Endothelial cell of umbilical vein (primary cell): Measurements from ENCODE around the gene CFP. TPM values are rescaled to one million over a fixed set of nuclear protein-coding genes. Genes with fewer than 3 reads are reported as not detected.

ENCODE experiments used
- BruUV-seq: library from RNA; stranded (reverse); fragments of 400-500 nt; replicated peaks from 2 replicates; lab custom pipeline; 2021; lab: Mats Ljungman, UMichigan
- CTCF ChIA-PET: fragments of 300-600, 350-600 bp; sonication (Branson Sonifier 250); formaldehyde crosslinking; loops from one replicate; lab custom pipeline; 2021; ENCODE audit warnings: antibody characterized with exemption, inconsistent platforms; lab: Charles Lee
- POLR2A ChIA-PET: fragments of 300-600, 350-600 bp; sonication (Branson Sonifier 250); formaldehyde crosslinking; loops from one replicate; lab custom pipeline; 2021; ENCODE audit warnings: antibody characterized with exemption, inconsistent platforms; lab: Charles Lee
- DNase-seq: peaks from one replicate; pipeline ENCODE4 v3.0.0-alpha.2; 2011; ENCODE audit warnings: low read depth, low spot score
- FAIRE-seq: peaks from 2 replicates; lab custom pipeline; 2011; peaks lifted over from hg19 to GRCh38; lab: Jason Lieb, UNC
- H2AFZ ChIP-seq: 2 replicates; pipeline ENCODE4 v1.6.0; 2012; ENCODE audit warnings: low read depth, low read length, control low read depth, inconsistent platforms
- H3K27ac ChIP-seq: 2 replicates; pipeline ENCODE4 v1.5.1; 2011; ENCODE audit warnings: low read depth, mild to moderate bottlenecking, control low read depth, low read length, moderate library complexity; ENCODE audit not compliant: insufficient read depth
- H3K27me3 ChIP-seq, 2 experiments: 2 replicates each; pipeline versions ENCODE4 v1.6.0 to v1.6.1; 2011; ENCODE audit warnings: low read length in 2 of 2, mixed read lengths in 1 of 2; ENCODE audit not compliant: control insufficient read depth in 2 of 2, insufficient read depth in 2 of 2
- H3K36me3 ChIP-seq, 2 experiments: 2 replicates in 1 of 2; 3 replicates in 1 of 2; pipeline ENCODE4 v1.5.1; 2011; ENCODE audit warnings: low read length in 2 of 2, mild to moderate bottlenecking in 1 of 2, moderate library complexity in 1 of 2; ENCODE audit not compliant: control insufficient read depth in 2 of 2, insufficient read depth in 2 of 2; ENCODE audit errors: extremely low read depth in 1 of 2
- H3K4me1 ChIP-seq: 3 replicates; pipeline ENCODE4 v1.5.1; 2011; ENCODE audit warnings: mild to moderate bottlenecking, low read length; ENCODE audit not compliant: control insufficient read depth, insufficient read depth; ENCODE audit errors: extremely low read depth
- H3K4me2 ChIP-seq: 2 replicates; pipeline ENCODE4 v1.6.1; 2011; ENCODE audit warnings: low read length, control low read depth, mixed read lengths; ENCODE audit not compliant: insufficient read depth
- H3K4me3 ChIP-seq, 3 experiments: fragments of 200-600 bp in 1 of 3; sonication (generic), shearing (Covaris generic) in 1 of 3; replicated peaks in 1 of 3; 2 replicates each; pipeline ENCODE4 v1.5.1; 2011 to 2016; ENCODE audit warnings: control low read depth in 3 of 3, low read length in 3 of 3, mild to moderate bottlenecking in 2 of 3, inconsistent platforms in 1 of 3, low read depth in 1 of 3, moderate library complexity in 1 of 3; ENCODE audit not compliant: insufficient read depth in 1 of 3
- H3K79me2 ChIP-seq: 2 replicates; pipeline ENCODE4 v1.6.0; 2012; ENCODE audit warnings: low read length, inconsistent platforms; ENCODE audit not compliant: control insufficient read depth, insufficient read depth
- H3K9ac ChIP-seq: replicated peaks from 2 replicates; pipeline ENCODE3; 2011; ENCODE audit warnings: low read length, control low read depth; ENCODE audit not compliant: insufficient read depth; ENCODE audit errors: extremely low read depth
- H3K9me1 ChIP-seq: replicated peaks from 3 replicates; pipeline ENCODE4 v1.6.0; 2011; ENCODE audit warnings: mild to moderate bottlenecking, low read length; ENCODE audit not compliant: control insufficient read depth, insufficient read depth; ENCODE audit errors: extremely low read depth
- H3K9me3 ChIP-seq: replicated peaks from 2 replicates; pipeline ENCODE4 v1.5.1; 2012; ENCODE audit warnings: low read length, inconsistent platforms; ENCODE audit not compliant: control insufficient read depth, insufficient read depth
- H4K20me1 ChIP-seq: replicated peaks from 2 replicates; pipeline ENCODE3; 2011; ENCODE audit warnings: mild to moderate bottlenecking, low read length; ENCODE audit not compliant: control insufficient read depth, insufficient read depth; ENCODE audit errors: extremely low read depth
- CTCF ChIP-seq, 2 donors: IDR thresholded peaks; 1 replicate in 1 of 2; 2 replicates in 1 of 2; pipeline ENCODE4 v1.5.1; 2011; ENCODE audit warnings: low read length in 2 of 2, mild to moderate bottlenecking in 2 of 2, moderate library complexity in 2 of 2, control low read depth in 1 of 2, inconsistent platforms in 1 of 2, low read depth in 1 of 2; ENCODE audit not compliant: insufficient read depth in 1 of 2; ENCODE audit errors: extremely low read depth in 1 of 2
- EZH2 ChIP-seq: IDR thresholded peaks from 2 replicates; pipeline ENCODE4 v1.6.1; 2012; ENCODE audit warnings: borderline replicate concordance, low read depth, mild to moderate bottlenecking, moderate library complexity, low read length, inconsistent platforms; ENCODE audit not compliant: severe bottlenecking
- FOS ChIP-seq: IDR thresholded peaks from 2 replicates; pipeline ENCODE4 v1.6.1; 2011; ENCODE audit warnings: mild to moderate bottlenecking, low read length, moderate library complexity, borderline replicate concordance; ENCODE audit not compliant: insufficient read depth
- GATA2 ChIP-seq: IDR thresholded peaks from 2 replicates; pipeline ENCODE4 v1.7.0; 2011; ENCODE audit warnings: low read depth, mild to moderate bottlenecking, moderate library complexity, mixed read lengths, low read length; ENCODE audit not compliant: insufficient read length, insufficient read depth
- JUN ChIP-seq: IDR thresholded peaks from 2 replicates; pipeline ENCODE4 v1.6.1; 2011; ENCODE audit warnings: borderline replicate concordance, low read depth; ENCODE audit not compliant: insufficient read length, insufficient read depth
- MAX ChIP-seq: IDR thresholded peaks from 2 replicates; pipeline ENCODE4 v1.6.1; 2011; ENCODE audit not compliant: insufficient read depth, insufficient read length
- MYC ChIP-seq: IDR thresholded peaks from one replicate; pipeline ENCODE4 v1.6.1; 2011; ENCODE audit warnings: mild to moderate bottlenecking, low read depth, low read length
- POLR2A ChIP-seq: IDR thresholded peaks from 2 replicates; pipeline ENCODE4 v1.6.1; 2012; ENCODE audit warnings: low read depth, mild to moderate bottlenecking, control low read depth, low read length
- POLR2AphosphoS5 ChIP-seq: IDR thresholded peaks from 2 replicates; pipeline ENCODE4 v1.6.1; 2012; ENCODE audit warnings: low read depth, mild to moderate bottlenecking, control low read depth, low read length, moderate library complexity; ENCODE audit not compliant: insufficient read depth
- dilution Hi-C: fragments of 300-500 bp; cut with MboI; formaldehyde crosslinking; loops from one replicate; pipeline ENCODE4 v1.15.0; 2019; ENCODE audit warnings: low sequenced_read_pairs; ENCODE audit not compliant: extremely low pct_ligation_motif_present
- intact Hi-C: fragments of 100-400 bp; cut with micrococcal nuclease; formaldehyde crosslinking; loops from one replicate; pipeline ENCODE4 v1.10.0; 2022
- polyA plus RNA-seq, 4 experiments: library from polyadenylated mRNA; depleted of rRNA in 3 of 4; stranded (reverse) in 3 of 4; unstranded in 1 of 4; fragments of >200 nt; gene quantifications; 2 replicates each; pipeline versions ENCODE4 v1.2.1 to v1.2.3, GENCODE V29; 2011 to 2012; ENCODE audit warnings: missing spikeins in 1 of 4
- total RNA-seq: library from RNA; stranded (reverse); gene quantifications from 2 replicates; pipeline ENCODE4 v1.2.3, GENCODE V29; 2021

Gene CFP
- total and polyA plus RNA-seq, 2 donors (not counting 3 experiments of a cell fraction or from before 2014, with no cell fraction given): 0.69 to 1.00 TPM

GRCh38 chrX:47650164-47651042 is 20.7 kb upstream of the CFP start, which contains the start of gene ELK1:
TSS of gene ELK1 (minus strand) at chrX:47650563. CDS start at chrX:47641441, 9,122 bp downstream.
- Histone ChIP-seq H2AFZ (peak within 1 kb of the TSS; percentile 38), H3K36me3 (peaks cover 2 to 3% of the 10 kb centered on the region in 2 experiments), H3K4me2 (peak within 1 kb of the TSS; percentile 66), H3K9ac (peak within 1 kb of the TSS; percentile 52), H4K20me1 (no peaks in the 10 kb centered on the region), H3K4me3 (peak within 1 kb of the TSS; percentile 19 to 88 (median 56)), H3K9me1 (no peaks in the 10 kb centered on the region), H3K27me3 (no peaks in the 10 kb centered on the region), H3K4me1 (peaks cover 14% of the 10 kb centered on the region), H3K9me3 (no peaks in the 10 kb centered on the region), H3K79me2 (peaks cover 10% of the 10 kb centered on the region), H3K27ac (peak within 1 kb of the TSS; percentile 21)
- dilution Hi-C loops: no loop called here
- no TSS peak for BruUV-seq
- DNase-seq (peak; percentile 98), FAIRE-seq (peak; percentile 100)
- POLR2A ChIA-PET: interaction anchor here (0.8 kb wide), 1 partner anchor 95 kb away, joined by 3 read pairs; no protein-coding TSS in a partner anchor
- intact Hi-C loops: loop anchor here (1.0 to 2.0 kb wide), 2 partner anchors 8 to 376 kb away; no protein-coding TSS in a partner anchor
- CTCF ChIA-PET: interaction anchor here (1.0 kb wide), 1 partner anchor 68 kb away, joined by 3 read pairs; the partner anchor contains the start of gene TIMP1
- no peak for TF ChIP-seq MAX
- peak; percentile 19 for TF ChIP-seq POLR2AphosphoS5

GRCh38 chrX:47649781-47650163 is 20.0 kb upstream of the CFP start:
- H3K4me2 ChIP-seq: peak overlapping the region; percentile 66
- H3K4me1 ChIP-seq: peaks cover 14% of the 10 kb centered on the region
- dilution Hi-C loops: no loop called here
- H4K20me1 ChIP-seq: no peaks in the 10 kb centered on the region
- intact Hi-C loops: loop anchor here (1.0 to 2.0 kb wide), 2 partner anchors 9 to 377 kb away; no protein-coding TSS in a partner anchor
- H2AFZ ChIP-seq: no peak overlapping the region
- no peaks in the 10 kb centered on the region for H3K9me1 ChIP-seq
- H3K9ac ChIP-seq: peak overlapping the region; percentile 52
- H3K27ac ChIP-seq: peak overlapping the region; percentile 21
- TF ChIP-seq POLR2A (no peak), CTCF (IDR thresholded peaks at IDR 0.05; ENCODE audit: extremely low read depth in 1 of 2, insufficient read depth in 1 of 2, low read depth in 1 of 2, low read length in 2 of 2) (no peak), MAX (no peak), POLR2AphosphoS5 (no peak), JUN (no peak), GATA2 (no peak), MYC (no peak), EZH2 (no peak), FOS (no peak)
- peaks cover 10% of the 10 kb centered on the region for H3K79me2 ChIP-seq
- no peak for DNase-seq
- no TSS peak for BruUV-seq
- H3K4me3 ChIP-seq: peak overlapping the region in 2 of 3 experiments; percentile 56 to 88
- peak; percentile 49 for FAIRE-seq
- POLR2A ChIA-PET: no interaction called here
- H3K9me3 ChIP-seq: no peaks in the 10 kb centered on the region
- no peaks in the 10 kb centered on the region for H3K27me3 ChIP-seq
- CTCF ChIA-PET: interaction anchor here (1.0 kb wide), 1 partner anchor 68 kb away, joined by 3 read pairs; the partner anchor contains the start of gene TIMP1
- H3K36me3 ChIP-seq: peaks cover 2 to 3% of the 10 kb centered on the region in 2 experiments
